Adrenal gland (tissue), 5 donors: ENCODE results near the gene PHF12.
"Not testable (repeated sequence)": the region's sequence is repeated elsewhere in the genome, so short reads cannot be mapped to it uniquely, and the experiment has no call there.

Experiments
- POLR2A ChIP-seq, 2 donors: fragments of 450-650 bp; IDR thresholded peaks; one replicate each; pipeline ENCODE4 v1.6.1; 2017; ENCODE audit warnings: antibody characterized with exemption in 2 of 2, mild to moderate bottlenecking in 2 of 2, moderate library complexity in 1 of 2
- TF ChIP-seq, protein P1 (sequence below), 6 experiments: fragments of 450-650 bp in 4 of 6; fragments of 200-600 bp in 2 of 6; sonication (generic) in 1 of 6; IDR thresholded peaks; 1 replicate in 5 of 6; 2 replicates in 1 of 6; pipeline versions ENCODE4 v1.5.1 to v1.8.0; 2016 to 2021; ENCODE audit warnings: antibody characterized with exemption in 6 of 6, mild to moderate bottlenecking in 2 of 6, moderate library complexity in 1 of 6
- donor health status: DM: no; HTN: no; CAD: no.

DNA sequence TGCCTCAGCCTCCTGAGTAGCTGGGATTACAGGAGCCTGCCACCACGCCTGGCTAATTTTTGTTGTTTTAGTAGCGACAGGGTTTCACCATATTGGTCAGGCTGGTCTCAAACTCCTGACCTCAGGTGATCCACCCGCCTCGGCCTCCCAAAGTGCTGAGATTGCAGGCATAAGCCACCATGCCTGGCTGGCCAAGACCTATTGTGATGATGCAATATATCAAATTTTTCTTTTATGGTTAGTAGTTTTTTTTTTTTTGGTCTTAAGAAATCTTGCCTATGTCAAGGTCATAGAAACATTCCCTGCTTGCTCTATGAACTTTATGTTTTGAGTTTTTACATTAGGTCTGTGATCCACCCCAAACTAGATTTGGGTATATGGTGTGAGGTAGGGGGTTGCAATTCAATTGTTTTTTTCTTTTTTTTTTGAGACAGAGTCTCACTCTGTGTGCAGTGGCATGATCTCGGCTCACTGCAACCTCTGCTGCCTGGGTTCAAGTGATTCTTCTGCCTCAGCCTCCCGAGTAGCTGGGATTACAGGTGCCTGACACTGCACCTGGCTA lies 74.1 kb downstream of the PHF12 start:
- TF ChIP-seq, protein P1, sequence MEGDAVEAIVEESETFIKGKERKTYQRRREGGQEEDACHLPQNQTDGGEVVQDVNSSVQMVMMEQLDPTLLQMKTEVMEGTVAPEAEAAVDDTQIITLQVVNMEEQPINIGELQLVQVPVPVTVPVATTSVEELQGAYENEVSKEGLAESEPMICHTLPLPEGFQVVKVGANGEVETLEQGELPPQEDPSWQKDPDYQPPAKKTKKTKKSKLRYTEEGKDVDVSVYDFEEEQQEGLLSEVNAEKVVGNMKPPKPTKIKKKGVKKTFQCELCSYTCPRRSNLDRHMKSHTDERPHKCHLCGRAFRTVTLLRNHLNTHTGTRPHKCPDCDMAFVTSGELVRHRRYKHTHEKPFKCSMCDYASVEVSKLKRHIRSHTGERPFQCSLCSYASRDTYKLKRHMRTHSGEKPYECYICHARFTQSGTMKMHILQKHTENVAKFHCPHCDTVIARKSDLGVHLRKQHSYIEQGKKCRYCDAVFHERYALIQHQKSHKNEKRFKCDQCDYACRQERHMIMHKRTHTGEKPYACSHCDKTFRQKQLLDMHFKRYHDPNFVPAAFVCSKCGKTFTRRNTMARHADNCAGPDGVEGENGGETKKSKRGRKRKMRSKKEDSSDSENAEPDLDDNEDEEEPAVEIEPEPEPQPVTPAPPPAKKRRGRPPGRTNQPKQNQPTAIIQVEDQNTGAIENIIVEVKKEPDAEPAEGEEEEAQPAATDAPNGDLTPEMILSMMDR (IDR thresholded peaks at IDR 0.05) = not testable (repeated sequence)
- not testable (repeated sequence) for TF ChIP-seq POLR2A (IDR thresholded peaks at IDR 0.05)
